ENCODE data around the gene MISP.

- TF ChIP-seq CTCF (conservative IDR thresholded peaks at IDR 0.05; ENCODE audit: low read depth in 2 of 2) (no peak), POLR2AphosphoS5 (IDR thresholded peaks at IDR 0.05; ENCODE audit: low read depth) (no peak), EZH2phosphoT487 (IDR thresholded peaks at IDR 0.05; ENCODE audit: unreplicated experiment) (no peak), ETS1 (IDR thresholded peaks at IDR 0.05) (no peak), CREB1 (CRISPR knock-in tag; IDR thresholded peaks at IDR 0.05; ENCODE audit: low read depth) (no peak), EZH2 (IDR thresholded peaks at IDR 0.05; ENCODE audit: low read depth, unreplicated experiment) (no peak), REST (IDR thresholded peaks at IDR 0.05; ENCODE audit: unreplicated experiment) (no peak), JUNB (IDR thresholded peaks at IDR 0.05; ENCODE audit: unreplicated experiment) (no peak), ZNF462 (CRISPR knock-in tag; IDR thresholded peaks at IDR 0.05) (no peak), NANOG (IDR thresholded peaks at IDR 0.05; ENCODE audit: borderline replicate concordance) (no peak), STAT1 (IDR thresholded peaks at IDR 0.05; ENCODE audit: unreplicated experiment) (no peak), ZNF331 (CRISPR knock-in tag; IDR thresholded peaks at IDR 0.05; ENCODE audit: low read depth) (no peak), ZNF114 (CRISPR knock-in tag; IDR thresholded peaks at IDR 0.05) (no peak)
Measured at GRCh38 chr19:789701-790060, 38.8 kb downstream of the MISP start.
